ENCODE measurements around the gene COL20A1. TPM values are rescaled to one million over a fixed set of nuclear protein-coding genes. Genes with fewer than 3 reads are reported as not detected.
"Not testable (repeated sequence)": the region's sequence is repeated elsewhere in the genome, so short reads cannot be mapped to it uniquely, and the experiment has no call there.

COL20A1 gene
- polyA plus RNA-seq, 1 donor, result 4.0 TPM

GRCh38 chr20:63290677-63291472 lies 2.1 kb upstream of the COL20A1 start:
- no peak for DNase-seq (ENCODE audit: low read depth)

GRCh38 chr20:63291811-63292210 lies 1.2 kb upstream of the COL20A1 start:
- no peak for DNase-seq (ENCODE audit: low read depth)

- DNase-seq (ENCODE audit: low read depth), result no peak
Observed at GRCh38 chr20:63292292-63292701, 689 bp upstream of the COL20A1 start.

- DNase-seq (ENCODE audit: low read depth), result no peak
Observed at GRCh38 chr20:63293456-63293855, 470 bp downstream of the COL20A1 start.

GRCh38 chr20:63293871-63294535 lies 1.0 kb downstream of the COL20A1 start:
- no peak for DNase-seq (ENCODE audit: low read depth)

GRCh38 chr20:63294536-63294900 lies 1.5 kb downstream of the COL20A1 start:
- DNase-seq (ENCODE audit: low read depth), result no peak

GRCh38 chr20:63295018-63295417 lies 2.0 kb downstream of the COL20A1 start:
- DNase-seq (ENCODE audit: low read depth), result no peak

- no peak for DNase-seq (ENCODE audit: low read depth)
Observed at GRCh38 chr20:63295422-63295821, 2.4 kb downstream of the COL20A1 start.

- no peak for DNase-seq (ENCODE audit: low read depth)
Observed at GRCh38 chr20:63295846-63296245, 2.9 kb downstream of the COL20A1 start.

- no peak for DNase-seq (ENCODE audit: low read depth)
Observed at GRCh38 chr20:63296531-63297299, 3.7 kb downstream of the COL20A1 start.

GRCh38 chr20:63297371-63297781 lies 4.4 kb downstream of the COL20A1 start:
- DNase-seq (ENCODE audit: low read depth), result no peak

- DNase-seq (ENCODE audit: low read depth), result no peak
Observed at GRCh38 chr20:63297796-63298572, 5.0 kb downstream of the COL20A1 start.

GRCh38 chr20:63298731-63299312 lies 5.8 kb downstream of the COL20A1 start:
- no peak for DNase-seq (ENCODE audit: low read depth)

GRCh38 chr20:63301671-63302070 lies 8.7 kb downstream of the COL20A1 start:
- DNase-seq (ENCODE audit: low read depth), result no peak

GRCh38 chr20:63303095-63303666 lies 10.2 kb downstream of the COL20A1 start:
- DNase-seq (ENCODE audit: low read depth), result no peak

GRCh38 chr20:63305393-63305792 lies 12.4 kb downstream of the COL20A1 start:
- DNase-seq (ENCODE audit: low read depth), result no peak

GRCh38 chr20:63305933-63306672 lies 13.1 kb downstream of the COL20A1 start:
- not testable (repeated sequence) for DNase-seq (ENCODE audit: low read depth)

- no peak for DNase-seq (ENCODE audit: low read depth)
Observed at GRCh38 chr20:63306673-63307537, 13.9 kb downstream of the COL20A1 start.

GRCh38 chr20:63307538-63308217 lies 14.7 kb downstream of the COL20A1 start:
- no peak for DNase-seq (ENCODE audit: low read depth)
